CD14-positive monocyte (primary cell): ENCODE measurements around the gene CDH12. TPM values are rescaled to one million over a fixed set of nuclear protein-coding genes. Genes with fewer than 3 reads are reported as not detected.

ENCODE experiments used
- DNase-seq, 3 donors: peaks; one replicate each; pipeline ENCODE4 v3.0.0-alpha.2; 2011 to 2022
- H2AFZ ChIP-seq: 2 replicates; pipeline ENCODE4 v1.6.0; 2012; ENCODE audit warnings: mild to moderate bottlenecking, low read depth, low read length, inconsistent platforms; ENCODE audit not compliant: insufficient read depth, poor library complexity, severe bottlenecking
- H3K27ac ChIP-seq, 2 donors: 1 replicate in 1 of 2; 2 replicates in 1 of 2; pipeline ENCODE4 v1.5.1; 2012 to 2013; ENCODE audit warnings: low read length in 2 of 2, control low read depth in 1 of 2, inconsistent platforms in 1 of 2, low read depth in 1 of 2, mild to moderate bottlenecking in 1 of 2
- H3K27me3 ChIP-seq, 2 donors: one replicate each; pipeline versions ENCODE4 v1.6.0 to v1.6.1; 2011 to 2013; ENCODE audit warnings: low read length in 2 of 2; ENCODE audit not compliant: control insufficient read depth in 2 of 2, insufficient read depth in 2 of 2
- H3K36me3 ChIP-seq, 2 donors: replicated peaks in 1 of 2; 1 replicate in 1 of 2; 2 replicates in 1 of 2; pipeline versions ENCODE4 v1.5.1 to v1.6.1; 2012 to 2013; ENCODE audit warnings: low read length in 2 of 2, control low read depth in 1 of 2, inconsistent platforms in 1 of 2, mild to moderate bottlenecking in 1 of 2; ENCODE audit not compliant: insufficient read depth in 2 of 2, control insufficient read depth in 1 of 2
- H3K4me1 ChIP-seq, 2 donors: 1 replicate in 1 of 2; 2 replicates in 1 of 2; pipeline versions ENCODE4 v1.5.1 to v1.6.1; 2012 to 2013; ENCODE audit warnings: low read length in 2 of 2, control low read depth in 1 of 2, inconsistent platforms in 1 of 2, mild to moderate bottlenecking in 1 of 2, moderate library complexity in 1 of 2; ENCODE audit not compliant: insufficient read depth in 2 of 2, control insufficient read depth in 1 of 2
- H3K4me2 ChIP-seq: replicated peaks from 2 replicates; pipeline ENCODE3; 2012; ENCODE audit warnings: low read length, moderate library complexity, mild to moderate bottlenecking; ENCODE audit not compliant: poor library complexity, severe bottlenecking; ENCODE audit errors: extremely low read depth
- H3K4me3 ChIP-seq, 3 experiments: fragments of 200-600 bp in 1 of 3; sonication (generic) in 1 of 3; replicated peaks in 1 of 3; 1 replicate in 2 of 3; 2 replicates in 1 of 3; pipeline ENCODE4 v1.5.1; 2011 to 2013; ENCODE audit warnings: low read length in 3 of 3, mild to moderate bottlenecking in 3 of 3, control low read depth in 2 of 3, low read depth in 2 of 3, inconsistent platforms in 1 of 3, moderate library complexity in 1 of 3
- H3K79me2 ChIP-seq: 2 replicates; pipeline ENCODE4 v1.6.0; 2012; ENCODE audit warnings: mild to moderate bottlenecking, control low read depth, inconsistent platforms, low read length, moderate library complexity; ENCODE audit not compliant: insufficient read depth
- H3K9ac ChIP-seq: 2 replicates; pipeline ENCODE4 v1.6.0; 2017; ENCODE audit warnings: low read length, mild to moderate bottlenecking; ENCODE audit not compliant: insufficient read depth, poor library complexity, severe bottlenecking
- H3K9me3 ChIP-seq, 2 donors: replicated peaks in 1 of 2; 1 replicate in 1 of 2; 2 replicates in 1 of 2; pipeline versions ENCODE4 v1.5.1 to v1.6.1; 2012 to 2013; ENCODE audit warnings: low read length in 2 of 2, control low read depth in 1 of 2; ENCODE audit not compliant: control insufficient read depth in 1 of 2, insufficient read depth in 1 of 2
- H4K20me1 ChIP-seq: 2 replicates; pipeline ENCODE4 v1.6.0; 2012; ENCODE audit warnings: mild to moderate bottlenecking, low read length, control low read depth, moderate library complexity; ENCODE audit not compliant: insufficient read depth
- H3K27ac Mint-ChIP-seq, 7 donors: one replicate each; pipeline ENCODE4 v1.8.0; 2020; ENCODE audit warnings: mild to moderate bottlenecking in 7 of 7, mixed read lengths in 7 of 7, moderate library complexity in 6 of 7, inconsistent platforms in 2 of 7
- H3K27me3 Mint-ChIP-seq, 3 donors: one replicate each; pipeline ENCODE4 v1.8.0; 2021 to 2022; ENCODE audit warnings: low read depth in 3 of 3, mild to moderate bottlenecking in 3 of 3, mixed read lengths in 3 of 3, moderate library complexity in 3 of 3, inconsistent platforms in 1 of 3
- H3K36me3 Mint-ChIP-seq, 2 donors: one replicate each; pipeline ENCODE4 v1.8.0; 2020; ENCODE audit warnings: mixed read lengths in 2 of 2, inconsistent platforms in 1 of 2, mild to moderate bottlenecking in 1 of 2
- H3K4me1 Mint-ChIP-seq: one replicate; pipeline ENCODE4 v1.8.0; 2020; ENCODE audit warnings: mild to moderate bottlenecking, mixed read lengths
- H3K4me3 Mint-ChIP-seq, 2 donors: one replicate each; pipeline ENCODE4 v1.8.0; 2020; ENCODE audit warnings: mild to moderate bottlenecking in 2 of 2, mixed read lengths in 2 of 2, moderate library complexity in 1 of 2
- H3K9me3 Mint-ChIP-seq, 7 donors: one replicate each; pipeline ENCODE4 v1.8.0; 2020 to 2022; ENCODE audit warnings: mixed read lengths in 7 of 7, mild to moderate bottlenecking in 6 of 7, moderate library complexity in 6 of 7, inconsistent platforms in 2 of 7
- WGBS: methylation state at CpG from one replicate; pipeline ENCODE4 v1.1.5; 2013; ENCODE audit warnings: missing lambda C conversion rate; ENCODE audit not compliant: insufficient coverage; 5-methylcytosine and 5-hydroxymethylcytosine counted together
- intact Hi-C, 2 donors: fragments of 100-400 bp; cut with micrococcal nuclease; formaldehyde crosslinking; loops; one replicate each; pipeline versions ENCODE4 v1.15.0 to v1.15.1; 2023
- polyA plus RNA-seq, 3 donors: library from polyadenylated mRNA; depleted of rRNA in 1 of 3; unstranded in 2 of 3; stranded (reverse) in 1 of 3; fragments of 300-500 nt in 2 of 3; fragments of >200 nt in 1 of 3; fragmentation: Illumina TruSeq in 2 of 3; gene quantifications; 1 replicate in 2 of 3; 2 replicates in 1 of 3; pipeline ENCODE4 v1.2.3, GENCODE V29; 2012 to 2021
- TF ChIP-seq, protein P1 (sequence below): fragments of 200-600 bp; IDR thresholded peaks from one replicate; pipeline ENCODE4 v1.8.0; 2022; ENCODE audit warnings: antibody characterized with exemption, mild to moderate bottlenecking

CDH12 gene
- polyA plus RNA-seq, 3 donors = not detected

DNA sequence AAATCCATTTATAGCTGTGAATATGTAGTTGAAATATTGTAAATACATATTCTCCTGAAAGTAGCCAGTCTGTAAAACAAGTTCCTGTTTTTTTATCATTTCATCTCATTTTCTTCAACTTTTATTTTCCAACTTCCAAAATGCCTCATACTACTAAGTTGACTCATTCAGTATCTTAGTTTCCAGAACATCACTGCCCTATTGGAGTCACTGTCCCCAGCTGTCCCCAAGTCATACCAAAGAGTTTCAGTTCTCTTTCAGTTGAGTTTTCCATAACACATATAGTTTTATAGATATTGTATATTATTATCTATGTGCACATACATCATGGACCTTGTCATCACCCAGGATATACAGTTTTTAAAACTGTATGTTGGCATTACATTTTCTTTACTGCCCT lies 261.7 kb downstream of the CDH12 start:
- intact Hi-C loops = no loop called here
- H2AFZ ChIP-seq = no peak overlapping the region
- Mint-ChIP-seq H3K4me3 (no peak overlapping the region), H3K27ac (no peak overlapping the region), H3K9me3 (peaks cover 0 to 6% (median 0%) of the 10 kb centered on the region in 7 donors), H3K36me3 (no peaks in the 10 kb centered on the region), H3K4me1 (no peaks in the 10 kb centered on the region), H3K27me3 (peaks cover 0 to 2% (median 0%) of the 10 kb centered on the region in 3 donors)
- TF ChIP-seq, protein P1, sequence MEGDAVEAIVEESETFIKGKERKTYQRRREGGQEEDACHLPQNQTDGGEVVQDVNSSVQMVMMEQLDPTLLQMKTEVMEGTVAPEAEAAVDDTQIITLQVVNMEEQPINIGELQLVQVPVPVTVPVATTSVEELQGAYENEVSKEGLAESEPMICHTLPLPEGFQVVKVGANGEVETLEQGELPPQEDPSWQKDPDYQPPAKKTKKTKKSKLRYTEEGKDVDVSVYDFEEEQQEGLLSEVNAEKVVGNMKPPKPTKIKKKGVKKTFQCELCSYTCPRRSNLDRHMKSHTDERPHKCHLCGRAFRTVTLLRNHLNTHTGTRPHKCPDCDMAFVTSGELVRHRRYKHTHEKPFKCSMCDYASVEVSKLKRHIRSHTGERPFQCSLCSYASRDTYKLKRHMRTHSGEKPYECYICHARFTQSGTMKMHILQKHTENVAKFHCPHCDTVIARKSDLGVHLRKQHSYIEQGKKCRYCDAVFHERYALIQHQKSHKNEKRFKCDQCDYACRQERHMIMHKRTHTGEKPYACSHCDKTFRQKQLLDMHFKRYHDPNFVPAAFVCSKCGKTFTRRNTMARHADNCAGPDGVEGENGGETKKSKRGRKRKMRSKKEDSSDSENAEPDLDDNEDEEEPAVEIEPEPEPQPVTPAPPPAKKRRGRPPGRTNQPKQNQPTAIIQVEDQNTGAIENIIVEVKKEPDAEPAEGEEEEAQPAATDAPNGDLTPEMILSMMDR = no peak
- H3K4me3 ChIP-seq = no peak overlapping the region
- no peaks in the 10 kb centered on the region for H3K79me2 ChIP-seq
- no peaks in the 10 kb centered on the region for H3K27me3 ChIP-seq
- no peak overlapping the region for H3K27ac ChIP-seq
- no peaks in the 10 kb centered on the region for H3K9me3 ChIP-seq
- no peaks in the 10 kb centered on the region for H3K36me3 ChIP-seq
- DNase-seq = no peak
- no peak overlapping the region for H3K4me2 ChIP-seq
- no peaks in the 10 kb centered on the region for H4K20me1 ChIP-seq
- H3K4me1 ChIP-seq = no peaks in the 10 kb centered on the region
- H3K9ac ChIP-seq = no peak overlapping the region

DNA sequence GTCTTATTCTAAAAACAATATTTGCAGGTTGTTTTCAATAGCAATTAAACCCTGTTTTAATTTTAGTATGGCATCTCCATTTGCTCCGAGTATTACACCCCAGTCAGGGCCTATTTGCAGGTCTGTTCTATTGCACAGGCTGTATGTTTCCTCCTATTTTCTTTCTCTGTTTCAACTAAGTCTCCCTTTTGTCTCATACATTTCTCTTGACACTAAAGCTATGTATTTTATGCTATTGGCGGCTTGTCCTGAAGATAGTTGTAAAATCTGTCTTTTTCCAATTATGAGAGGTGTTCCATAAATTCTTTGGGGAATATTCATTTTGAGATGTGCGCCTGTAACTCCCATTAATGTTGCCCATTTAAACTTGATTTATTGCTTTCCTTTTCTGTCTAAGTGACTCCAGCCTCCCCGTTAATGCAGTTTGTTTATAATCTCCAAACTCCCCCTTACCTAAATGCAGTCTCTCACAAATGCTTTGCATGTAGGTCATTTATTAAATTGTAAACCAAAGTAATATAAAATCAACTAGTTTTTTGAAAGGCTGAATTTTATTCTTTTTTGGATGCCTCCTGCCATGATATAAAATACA lies 262.4 kb downstream of the CDH12 start:
- Histone ChIP-seq H3K9ac (no peak overlapping the region), H4K20me1 (no peaks in the 10 kb centered on the region), H3K79me2 (no peaks in the 10 kb centered on the region), H3K9me3 (no peaks in the 10 kb centered on the region), H3K4me3 (no peak overlapping the region), H3K4me1 (no peaks in the 10 kb centered on the region), H2AFZ (no peak overlapping the region), H3K4me2 (no peak overlapping the region), H3K27ac (no peak overlapping the region), H3K36me3 (no peaks in the 10 kb centered on the region), H3K27me3 (no peaks in the 10 kb centered on the region)
- DNase-seq = no peak
- no peaks in the 10 kb centered on the region for H3K36me3 Mint-ChIP-seq
- no peaks in the 10 kb centered on the region for H3K4me1 Mint-ChIP-seq
- no peak overlapping the region for H3K27ac Mint-ChIP-seq
- WGBS = 100% methylated on average over 1 of the region's 4 CpGs
- TF ChIP-seq, protein P1 = no peak
- peaks cover 0 to 6% (median 0%) of the 10 kb centered on the region in 7 donors for H3K9me3 Mint-ChIP-seq
- no peak overlapping the region for H3K4me3 Mint-ChIP-seq
- peaks cover 0 to 2% (median 0%) of the 10 kb centered on the region in 3 donors for H3K27me3 Mint-ChIP-seq
- intact Hi-C loops = no loop called here
